WTC11 (cell line): Measurements from ENCODE around the gene SYCP2. TPM values are rescaled to one million over a fixed set of nuclear protein-coding genes. Genes with fewer than 3 reads are reported as not detected.

Experiments
- ATAC-seq: fragments of 200-7000 bp; cut with Tn5 transposase; 2 replicates; pipeline ENCODE4 v1.10.0; 2021; ENCODE audit warnings: mild to moderate bottlenecking, moderate library complexity
- CTCF ChIA-PET: fragments of 300-600 bp; sonication (Branson Sonifier 250); formaldehyde crosslinking; loops from one replicate; lab custom pipeline; 2021; ENCODE audit warnings: antibody characterized with exemption; lab: Charles Lee
- POLR2A ChIA-PET: fragments of 350-600 bp; sonication (Branson Sonifier 250); formaldehyde crosslinking; loops from one replicate; lab custom pipeline; 2021; ENCODE audit warnings: antibody characterized with exemption; lab: Charles Lee
- DNase-seq: peaks from one replicate; pipeline ENCODE4 v3.0.0; 2021; ENCODE audit warnings: low spot score
- H3K27ac Mint-ChIP-seq: 2 replicates; pipeline ENCODE4 v1.8.0; 2021; ENCODE audit warnings: mixed read lengths
- H3K27me3 Mint-ChIP-seq: 2 replicates; pipeline ENCODE4 v1.8.0; 2021; ENCODE audit warnings: low read depth, mild to moderate bottlenecking, moderate library complexity, mixed read lengths
- H3K36me3 Mint-ChIP-seq: 2 replicates; pipeline ENCODE4 v1.8.0; 2021; ENCODE audit warnings: mixed read lengths
- H3K4me1 Mint-ChIP-seq: 2 replicates; pipeline ENCODE4 v1.8.0; 2022; ENCODE audit warnings: mixed read lengths
- H3K4me3 Mint-ChIP-seq: 2 replicates; pipeline ENCODE4 v1.8.0; 2021; ENCODE audit warnings: mild to moderate bottlenecking, moderate library complexity, mixed read lengths
- H3K9me3 Mint-ChIP-seq: 2 replicates; pipeline ENCODE4 v1.8.0; 2021; ENCODE audit warnings: mixed read lengths
- AFF4 ChIP-seq: sonication (generic); formaldehyde crosslinking; IDR thresholded peaks from 2 replicates; pipeline ENCODE4 v1.8.1; 2023; ENCODE audit warnings: mild to moderate bottlenecking, missing genetic modification reagents, borderline replicate concordance
- ARID4B ChIP-seq: sonication (generic); formaldehyde crosslinking; IDR thresholded peaks from 2 replicates; pipeline ENCODE4 v1.8.0; 2023; ENCODE audit warnings: missing genetic modification reagents, mild to moderate bottlenecking, borderline replicate concordance
- CREM ChIP-seq: sonication (generic); formaldehyde crosslinking; IDR thresholded peaks from 2 replicates; pipeline ENCODE4 v1.8.1; 2022; ENCODE audit warnings: mild to moderate bottlenecking, missing genetic modification reagents, moderate library complexity
- E2F4 ChIP-seq: sonication (generic); formaldehyde crosslinking; IDR thresholded peaks from 2 replicates; pipeline ENCODE4 v1.8.1; 2022; ENCODE audit warnings: low read depth, mild to moderate bottlenecking, moderate library complexity, missing genetic modification reagents, borderline replicate concordance
- E2F5 ChIP-seq: sonication (generic); formaldehyde crosslinking; IDR thresholded peaks from 2 replicates; pipeline ENCODE4 v1.8.1; 2022; ENCODE audit warnings: mild to moderate bottlenecking, moderate library complexity, missing genetic modification reagents
- ELF4 ChIP-seq: sonication (generic); formaldehyde crosslinking; IDR thresholded peaks from 2 replicates; pipeline ENCODE4 v1.8.1; 2022; ENCODE audit warnings: low read depth, mild to moderate bottlenecking, moderate library complexity, missing genetic modification reagents
- FOXP4 ChIP-seq: sonication (generic); formaldehyde crosslinking; IDR thresholded peaks from 2 replicates; pipeline ENCODE4 v1.8.0; 2022; ENCODE audit warnings: mild to moderate bottlenecking, missing genetic modification reagents
- GTF2I ChIP-seq: fragments of 250-450 bp; sonication (Bioruptor Pico); conservative IDR thresholded peaks from 2 replicates; pipeline ENCODE4 v1.4.0; 2021; ENCODE audit warnings: mild to moderate bottlenecking
- MAX ChIP-seq: sonication (generic); formaldehyde crosslinking; IDR thresholded peaks from 2 replicates; pipeline ENCODE4 v1.8.0; 2022; ENCODE audit warnings: mild to moderate bottlenecking, missing genetic modification reagents
- OVOL2 ChIP-seq: fragments of 250-450 bp; sonication (Bioruptor Pico); IDR thresholded peaks from 2 replicates; pipeline ENCODE4 v1.9.0; 2021; ENCODE audit warnings: mild to moderate bottlenecking, borderline replicate concordance
- PREB ChIP-seq: sonication (generic); formaldehyde crosslinking; IDR thresholded peaks from 2 replicates; pipeline ENCODE4 v1.8.1; 2022; ENCODE audit warnings: mild to moderate bottlenecking, missing genetic modification reagents, moderate library complexity, borderline replicate concordance
- SP1 ChIP-seq: sonication (generic); formaldehyde crosslinking; conservative IDR thresholded peaks from 2 replicates; pipeline ENCODE4 v1.8.1; 2022; ENCODE audit warnings: missing genetic modification reagents
- TP53 ChIP-seq: sonication (generic); formaldehyde crosslinking; IDR thresholded peaks from 2 replicates; pipeline ENCODE4 v1.8.1; 2023; ENCODE audit warnings: mild to moderate bottlenecking, missing genetic modification reagents
- ZNF281 ChIP-seq: sonication (generic); formaldehyde crosslinking; IDR thresholded peaks from 2 replicates; pipeline ENCODE4 v1.8.0; 2023; ENCODE audit warnings: mild to moderate bottlenecking, missing genetic modification reagents
- ZNF512 ChIP-seq: sonication (generic); formaldehyde crosslinking; IDR thresholded peaks from 2 replicates; pipeline ENCODE4 v1.8.1; 2022; ENCODE audit warnings: missing genetic modification reagents, borderline replicate concordance
- total RNA-seq: library from RNA; stranded (reverse); gene quantifications from 3 replicates; pipeline ENCODE4 v1.2.3, GENCODE V29; 2021

SYCP2 gene
- total RNA-seq, 1 experiment from 2014 or later = 0.31 TPM

GRCh38 chr20:59825563-59825920, 107.9 kb downstream of the SYCP2 start (continued):
- TF ChIP-seq AFF4 (CRISPR knock-in tag) = no peak
- TF ChIP-seq E2F4 (CRISPR knock-in tag) = no peak
- TF ChIP-seq ZNF512 (CRISPR knock-in tag) = no peak
- TF ChIP-seq SP1 (CRISPR knock-in tag) = no peak
- TF ChIP-seq ZNF281 (CRISPR knock-in tag) = no peak
- no peak for TF ChIP-seq CREM (CRISPR knock-in tag)
- TF ChIP-seq TP53 (CRISPR knock-in tag) = no peak

GRCh38 chr20:59824711-59825562, 108.5 kb downstream of the SYCP2 start:
- H3K27ac Mint-ChIP-seq = no peak overlapping the region
- TF ChIP-seq ELF4 = no peak
- TF ChIP-seq E2F5 (CRISPR knock-in tag) = no peak
- TF ChIP-seq PREB (CRISPR knock-in tag) = no peak
- no peak for TF ChIP-seq CREM (CRISPR knock-in tag)
- no peak for TF ChIP-seq MAX (CRISPR knock-in tag)
- TF ChIP-seq GTF2I = no peak
- TF ChIP-seq OVOL2 (CRISPR knock-in tag) = no peak
- TF ChIP-seq ARID4B (CRISPR knock-in tag) = no peak
- no peak for TF ChIP-seq FOXP4 (CRISPR knock-in tag)

More at GRCh38 chr20:59824711-59825562, 108.5 kb downstream of the SYCP2 start:
- POLR2A ChIA-PET = no interaction called here
- DNase-seq (no peak), ATAC-seq (no peak)
- Mint-ChIP-seq H3K36me3 (no peaks in the 10 kb centered on the region), H3K4me1 (peaks cover 14% of the 10 kb centered on the region), H3K4me3 (no peak overlapping the region), H3K27me3 (peaks cover 34% of the 10 kb centered on the region), H3K9me3 (no peaks in the 10 kb centered on the region)
- CTCF ChIA-PET = no interaction called here
